Mesenchymal stem cell (in vitro differentiated cells and primary cell): ENCODE data around the gene ZNF407.

Experiments
- DNase-seq: peaks from one replicate; pipeline ENCODE4 v3.0.0-alpha.2; 2013
- H2AFZ ChIP-seq: one replicate; pipeline ENCODE4 v1.6.1; 2013; ENCODE audit warnings: low read depth, mild to moderate bottlenecking, control low read depth, inconsistent platforms, low read length, moderate library complexity
- H2AK5ac ChIP-seq: 2 replicates; pipeline ENCODE4 v1.6.1; 2013; ENCODE audit warnings: low read length, moderate library complexity, mild to moderate bottlenecking, inconsistent platforms; ENCODE audit not compliant: severe bottlenecking
- H2BK120ac ChIP-seq: one replicate; pipeline ENCODE4 v1.6.1; 2013; ENCODE audit warnings: low read depth, mild to moderate bottlenecking, inconsistent platforms, low read length, moderate library complexity
- H2BK12ac ChIP-seq, 2 experiments: one replicate each; pipeline ENCODE4 v1.6.1; 2013; ENCODE audit warnings: inconsistent platforms in 2 of 2, low read length in 2 of 2, mild to moderate bottlenecking in 2 of 2, moderate library complexity in 2 of 2, control low read depth in 1 of 2
- H2BK15ac ChIP-seq: one replicate; pipeline ENCODE4 v1.6.1; 2013; ENCODE audit warnings: mild to moderate bottlenecking, low read depth, inconsistent platforms; ENCODE audit not compliant: poor library complexity, severe bottlenecking
- H2BK5ac ChIP-seq: 2 replicates; pipeline ENCODE4 v1.6.1; 2013; ENCODE audit warnings: low read depth, mild to moderate bottlenecking, low read length, control low read depth, inconsistent platforms; ENCODE audit not compliant: poor library complexity, severe bottlenecking
- H3K14ac ChIP-seq, 2 experiments: one replicate each; pipeline ENCODE4 v1.6.1; 2013; ENCODE audit warnings: inconsistent platforms in 2 of 2, low read length in 2 of 2, control low read depth in 1 of 2, mild to moderate bottlenecking in 1 of 2, moderate library complexity in 1 of 2
- H3K18ac ChIP-seq, 2 experiments: one replicate each; pipeline ENCODE4 v1.6.1; 2013; ENCODE audit warnings: inconsistent platforms in 2 of 2, low read length in 2 of 2, control low read depth in 1 of 2, low read depth in 1 of 2, mild to moderate bottlenecking in 1 of 2
- H3K23ac ChIP-seq, 2 experiments: one replicate each; pipeline ENCODE4 v1.6.1; 2013; ENCODE audit warnings: inconsistent platforms in 2 of 2, low read length in 2 of 2, mild to moderate bottlenecking in 2 of 2, moderate library complexity in 2 of 2, control low read depth in 1 of 2
- H3K27ac ChIP-seq: 2 replicates; pipeline ENCODE4 v1.5.1; 2013; ENCODE audit warnings: mild to moderate bottlenecking, moderate library complexity, low read length, control low read depth, inconsistent platforms; ENCODE audit not compliant: poor library complexity, severe bottlenecking
- H3K27me3 ChIP-seq, 2 experiments: 2 replicates each; pipeline versions ENCODE4 v1.6.1 to v1.7.0; 2013; ENCODE audit warnings: low read length in 2 of 2, mild to moderate bottlenecking in 2 of 2, moderate library complexity in 2 of 2, control low read depth in 1 of 2, inconsistent platforms in 1 of 2; ENCODE audit not compliant: control insufficient read depth in 1 of 2, insufficient read depth in 1 of 2
- H3K36me3 ChIP-seq, 2 experiments: 2 replicates each; pipeline versions ENCODE4 v1.6.1 to v1.7.0; 2013; ENCODE audit warnings: low read length in 2 of 2, control low read depth in 1 of 2, inconsistent platforms in 1 of 2, low read depth in 1 of 2, mild to moderate bottlenecking in 1 of 2; ENCODE audit not compliant: insufficient read depth in 2 of 2, control insufficient read depth in 1 of 2
- H3K4ac ChIP-seq, 2 experiments: one replicate each; pipeline ENCODE4 v1.6.1; 2013; ENCODE audit warnings: inconsistent platforms in 2 of 2, low read length in 2 of 2, mild to moderate bottlenecking in 2 of 2, moderate library complexity in 2 of 2, control low read depth in 1 of 2, low read depth in 1 of 2
- H3K4me1 ChIP-seq: 2 replicates; pipeline ENCODE4 v1.6.1; 2013; ENCODE audit warnings: low read depth, low read length, control low read depth; ENCODE audit not compliant: control insufficient read depth, insufficient read depth
- H3K4me2 ChIP-seq: 2 replicates; pipeline ENCODE4 v1.6.1; 2013; ENCODE audit warnings: low read length, mild to moderate bottlenecking, inconsistent platforms; ENCODE audit not compliant: poor library complexity, severe bottlenecking
- H3K4me3 ChIP-seq, 2 experiments: 2 replicates each; pipeline versions ENCODE4 v1.5.1 to v1.7.0; 2013; ENCODE audit warnings: low read length in 2 of 2, mild to moderate bottlenecking in 2 of 2, control low read depth in 1 of 2, low read depth in 1 of 2; ENCODE audit not compliant: insufficient read depth in 1 of 2
- H3K79me1 ChIP-seq: replicated peaks from 2 replicates; pipeline ENCODE4 v1.6.1; 2013; ENCODE audit warnings: mild to moderate bottlenecking, control low read depth, low read length, inconsistent platforms; ENCODE audit not compliant: poor library complexity, severe bottlenecking
- H3K9ac ChIP-seq: 2 replicates; pipeline ENCODE4 v1.7.0; 2013; ENCODE audit warnings: mild to moderate bottlenecking, low read length, moderate library complexity
- H3K9me3 ChIP-seq: 2 replicates; pipeline ENCODE4 v1.7.0; 2013; ENCODE audit warnings: mild to moderate bottlenecking, low read length; ENCODE audit not compliant: control insufficient read depth
- H4K8ac ChIP-seq: one replicate; pipeline ENCODE4 v1.6.1; 2013; ENCODE audit warnings: inconsistent platforms, mild to moderate bottlenecking, low read length, moderate library complexity
- H4K91ac ChIP-seq: one replicate; pipeline ENCODE4 v1.6.1; 2013; ENCODE audit warnings: mild to moderate bottlenecking, low read length, inconsistent platforms
- WGBS: methylation state at CpG from one replicate; pipeline ENCODE4 v1.1.7; 2013; ENCODE audit warnings: mixed read lengths; 5-methylcytosine and 5-hydroxymethylcytosine counted together

ZNF407 gene

GRCh38 chr18:75051757-75052156 is 454.1 kb downstream of the ZNF407 start:
- Histone ChIP-seq H3K14ac (no peak overlapping the region), H3K4me2 (no peak overlapping the region), H3K36me3 (no peaks in the 10 kb centered on the region), H3K23ac (no peak overlapping the region), H3K9me3 (no peaks in the 10 kb centered on the region), H2AK5ac (no peak overlapping the region), H3K4me1 (peaks cover 2% of the 10 kb centered on the region), H2AFZ (no peak overlapping the region), H2BK12ac (no peak overlapping the region), H3K27ac (no peak overlapping the region), H3K79me1 (no peaks in the 10 kb centered on the region), H3K18ac (no peak overlapping the region), H4K8ac (no peak overlapping the region), H3K9ac (no peak overlapping the region), H3K4me3 (no peak overlapping the region), H4K91ac (no peak overlapping the region), H2BK15ac (no peak overlapping the region), H3K27me3 (no peaks in the 10 kb centered on the region), H2BK120ac (no peak overlapping the region), H3K4ac (no peak overlapping the region), H2BK5ac (no peak overlapping the region)
- DNase-seq, result no peak
- WGBS, result 95% methylated on average over 7 of the region's 9 CpGs

- Histone ChIP-seq H2BK15ac (no peak overlapping the region), H2BK120ac (no peak overlapping the region), H3K4ac (no peak overlapping the region), H4K91ac (no peak overlapping the region), H3K27me3 (no peaks in the 10 kb centered on the region), H3K4me2 (no peak overlapping the region), H3K9ac (no peak overlapping the region), H2AFZ (no peak overlapping the region), H3K18ac (no peak overlapping the region), H4K8ac (no peak overlapping the region), H3K79me1 (no peaks in the 10 kb centered on the region), H2AK5ac (no peak overlapping the region), H3K14ac (no peak overlapping the region), H3K36me3 (no peaks in the 10 kb centered on the region), H3K4me1 (peaks cover 2% of the 10 kb centered on the region), H3K4me3 (no peak overlapping the region), H2BK12ac (no peak overlapping the region), H3K27ac (no peak overlapping the region), H3K9me3 (no peaks in the 10 kb centered on the region), H2BK5ac (no peak overlapping the region), H3K23ac (no peak overlapping the region)
- DNase-seq, result no peak
- 94% methylated on average over 13 of the region's 13 CpGs for WGBS
Observed at GRCh38 chr18:75052475-75052874, 454.8 kb downstream of the ZNF407 start.

DNA sequence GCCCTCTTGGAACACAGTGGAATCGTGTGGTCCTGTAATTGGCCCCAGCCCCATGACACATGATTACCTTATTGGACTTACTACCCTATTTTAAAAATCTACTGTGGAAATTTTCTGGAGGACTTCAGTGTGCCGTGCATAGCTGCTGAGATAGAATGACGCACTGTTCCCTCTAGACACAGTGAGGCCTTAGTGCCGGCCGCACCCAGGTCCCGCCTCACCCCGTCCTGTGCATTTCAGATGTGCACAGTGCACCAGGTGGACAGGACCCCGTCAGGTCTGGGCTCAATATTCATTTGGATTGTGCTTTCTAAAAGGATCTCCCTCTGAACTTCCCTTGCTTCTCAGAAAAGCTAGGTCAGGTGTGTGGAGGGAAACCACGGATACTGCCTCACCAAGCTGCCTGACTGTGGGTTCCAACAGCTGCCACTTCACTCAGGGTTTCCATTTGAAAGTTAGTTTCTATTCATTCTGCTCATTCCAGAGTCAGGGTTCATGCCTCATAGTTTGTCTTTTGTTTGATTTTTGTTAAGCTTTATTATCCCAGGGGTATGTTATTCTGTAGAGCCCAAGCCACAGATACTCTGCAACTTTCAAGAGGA is 455.5 kb downstream of the ZNF407 start:
- Histone ChIP-seq H3K14ac (no peak overlapping the region), H3K18ac (no peak overlapping the region), H2BK15ac (no peak overlapping the region), H2AK5ac (no peak overlapping the region), H3K4me2 (no peak overlapping the region), H4K91ac (no peak overlapping the region), H3K9ac (no peak overlapping the region), H2AFZ (no peak overlapping the region), H3K36me3 (no peaks in the 10 kb centered on the region), H3K23ac (no peak overlapping the region), H4K8ac (no peak overlapping the region), H3K27ac (no peak overlapping the region), H3K9me3 (no peaks in the 10 kb centered on the region), H3K4ac (no peak overlapping the region), H3K79me1 (no peaks in the 10 kb centered on the region), H3K27me3 (no peaks in the 10 kb centered on the region), H2BK5ac (no peak overlapping the region), H2BK12ac (no peak overlapping the region), H3K4me3 (no peak overlapping the region), H2BK120ac (no peak overlapping the region), H3K4me1 (peaks cover 2% of the 10 kb centered on the region)
- DNase-seq, result no peak
- WGBS, result 90% methylated on average over 9 of the region's 9 CpGs

- H3K79me1 ChIP-seq, result no peaks in the 10 kb centered on the region
- no peak overlapping the region for H3K9ac ChIP-seq
- H2BK15ac ChIP-seq, result no peak overlapping the region
- H3K4me1 ChIP-seq, result no peaks in the 10 kb centered on the region
- H4K8ac ChIP-seq, result no peak overlapping the region
- no peak overlapping the region for H2BK120ac ChIP-seq
- no peaks in the 10 kb centered on the region for H3K36me3 ChIP-seq
- H2AFZ ChIP-seq, result no peak overlapping the region
- no peak overlapping the region for H3K4me2 ChIP-seq
- no peak overlapping the region for H2BK12ac ChIP-seq
- H3K27ac ChIP-seq, result no peak overlapping the region
- no peak overlapping the region for H2AK5ac ChIP-seq
- no peaks in the 10 kb centered on the region for H3K27me3 ChIP-seq
- WGBS, result 98% methylated on average over 4 of the region's 7 CpGs
- H2BK5ac ChIP-seq, result no peak overlapping the region
- H3K18ac ChIP-seq, result no peak overlapping the region
- H3K4ac ChIP-seq, result no peak overlapping the region
- no peak overlapping the region for H3K23ac ChIP-seq
- H3K14ac ChIP-seq, result no peak overlapping the region
- no peak overlapping the region for H4K91ac ChIP-seq
- no peaks in the 10 kb centered on the region for H3K9me3 ChIP-seq
- no peak overlapping the region for H3K4me3 ChIP-seq
- DNase-seq, result no peak
Observed at GRCh38 chr18:75054046-75054445, 456.4 kb downstream of the ZNF407 start.
